ENCODE results near the gene HLF.

DNA sequence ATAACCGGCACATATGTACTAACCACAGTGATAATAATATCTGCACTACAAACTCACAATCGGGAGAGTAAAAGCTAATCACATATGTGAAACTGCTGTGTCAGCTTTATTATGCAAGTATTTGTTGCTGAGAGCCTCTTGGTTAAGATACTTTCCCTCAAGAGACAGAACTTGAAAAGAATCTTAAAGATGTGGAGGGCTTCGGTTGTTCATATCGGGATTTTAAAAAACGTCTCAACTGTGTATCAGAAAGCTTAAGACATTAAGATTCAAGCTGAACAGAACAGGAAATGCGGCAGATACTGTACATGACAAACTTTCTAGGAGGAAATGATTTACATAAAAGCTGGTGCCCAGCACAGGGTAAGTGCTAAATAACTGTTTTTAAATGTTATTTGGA, 27.5 kb upstream of the HLF start:
- TF ChIP-seq, protein P1, sequence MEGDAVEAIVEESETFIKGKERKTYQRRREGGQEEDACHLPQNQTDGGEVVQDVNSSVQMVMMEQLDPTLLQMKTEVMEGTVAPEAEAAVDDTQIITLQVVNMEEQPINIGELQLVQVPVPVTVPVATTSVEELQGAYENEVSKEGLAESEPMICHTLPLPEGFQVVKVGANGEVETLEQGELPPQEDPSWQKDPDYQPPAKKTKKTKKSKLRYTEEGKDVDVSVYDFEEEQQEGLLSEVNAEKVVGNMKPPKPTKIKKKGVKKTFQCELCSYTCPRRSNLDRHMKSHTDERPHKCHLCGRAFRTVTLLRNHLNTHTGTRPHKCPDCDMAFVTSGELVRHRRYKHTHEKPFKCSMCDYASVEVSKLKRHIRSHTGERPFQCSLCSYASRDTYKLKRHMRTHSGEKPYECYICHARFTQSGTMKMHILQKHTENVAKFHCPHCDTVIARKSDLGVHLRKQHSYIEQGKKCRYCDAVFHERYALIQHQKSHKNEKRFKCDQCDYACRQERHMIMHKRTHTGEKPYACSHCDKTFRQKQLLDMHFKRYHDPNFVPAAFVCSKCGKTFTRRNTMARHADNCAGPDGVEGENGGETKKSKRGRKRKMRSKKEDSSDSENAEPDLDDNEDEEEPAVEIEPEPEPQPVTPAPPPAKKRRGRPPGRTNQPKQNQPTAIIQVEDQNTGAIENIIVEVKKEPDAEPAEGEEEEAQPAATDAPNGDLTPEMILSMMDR (IDR thresholded peaks at IDR 0.05): no peak
- no peak for TF ChIP-seq POLR2A (IDR thresholded peaks at IDR 0.05)

Measured in lower leg skin (tissue), 3 donors.